Measurements from ENCODE around the gene ITGB8. TPM values are rescaled to one million over a fixed set of nuclear protein-coding genes. Genes with fewer than 3 reads are reported as not detected.

The ITGB8 gene
- total RNA-seq, 4 donors from 2014 or later = 30.7 to 65.5 (median 57.5) TPM

DNA sequence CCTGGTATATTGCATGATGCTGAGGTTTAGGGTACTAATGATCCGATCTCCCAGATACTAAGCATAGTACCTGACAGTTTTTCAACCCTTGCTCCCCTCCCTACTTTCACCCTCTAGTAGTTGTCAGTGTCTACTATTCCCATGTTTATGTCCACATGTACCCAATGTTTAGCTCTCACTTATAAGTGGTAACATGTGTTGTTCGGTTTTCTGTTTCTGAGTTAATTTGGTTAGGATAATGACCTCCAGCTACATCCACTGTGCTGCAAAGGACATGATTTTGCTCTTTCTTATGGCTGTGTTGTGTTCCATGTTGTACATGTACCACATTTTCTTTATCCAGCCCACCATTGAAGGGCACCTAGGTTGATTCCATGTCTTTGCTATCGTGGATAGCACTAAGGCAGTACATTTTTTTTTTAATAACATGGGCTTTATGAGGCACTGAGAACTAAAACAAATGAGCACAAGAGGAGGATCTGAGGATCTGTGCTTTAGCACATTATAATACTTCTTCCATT lies 28.1 kb downstream of the ITGB8 start:
- peaks cover 17% of the 10 kb centered on the region for H3K4me1 ChIP-seq
- H3K36me3 ChIP-seq = no peaks in the 10 kb centered on the region
- H3K4me3 ChIP-seq = no peak overlapping the region
- 87% methylated on average over 3 of the region's 3 CpGs for WGBS
- DNase-seq (ENCODE audit: low spot score in 2 of 2) = no peak
- H3K9me3 ChIP-seq = no peaks in the 10 kb centered on the region
- no peaks in the 10 kb centered on the region for H3K27me3 ChIP-seq
- H3K27ac ChIP-seq = no peak overlapping the region
- TF ChIP-seq EP300 (IDR thresholded peaks at IDR 0.05) (no peak), POLR2A (IDR thresholded peaks at IDR 0.05) (no peak), POLR2AphosphoS5 (IDR thresholded peaks at IDR 0.05) (no peak)
- TF ChIP-seq, protein P1, sequence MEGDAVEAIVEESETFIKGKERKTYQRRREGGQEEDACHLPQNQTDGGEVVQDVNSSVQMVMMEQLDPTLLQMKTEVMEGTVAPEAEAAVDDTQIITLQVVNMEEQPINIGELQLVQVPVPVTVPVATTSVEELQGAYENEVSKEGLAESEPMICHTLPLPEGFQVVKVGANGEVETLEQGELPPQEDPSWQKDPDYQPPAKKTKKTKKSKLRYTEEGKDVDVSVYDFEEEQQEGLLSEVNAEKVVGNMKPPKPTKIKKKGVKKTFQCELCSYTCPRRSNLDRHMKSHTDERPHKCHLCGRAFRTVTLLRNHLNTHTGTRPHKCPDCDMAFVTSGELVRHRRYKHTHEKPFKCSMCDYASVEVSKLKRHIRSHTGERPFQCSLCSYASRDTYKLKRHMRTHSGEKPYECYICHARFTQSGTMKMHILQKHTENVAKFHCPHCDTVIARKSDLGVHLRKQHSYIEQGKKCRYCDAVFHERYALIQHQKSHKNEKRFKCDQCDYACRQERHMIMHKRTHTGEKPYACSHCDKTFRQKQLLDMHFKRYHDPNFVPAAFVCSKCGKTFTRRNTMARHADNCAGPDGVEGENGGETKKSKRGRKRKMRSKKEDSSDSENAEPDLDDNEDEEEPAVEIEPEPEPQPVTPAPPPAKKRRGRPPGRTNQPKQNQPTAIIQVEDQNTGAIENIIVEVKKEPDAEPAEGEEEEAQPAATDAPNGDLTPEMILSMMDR (IDR thresholded peaks at IDR 0.05) = no peak

DNA sequence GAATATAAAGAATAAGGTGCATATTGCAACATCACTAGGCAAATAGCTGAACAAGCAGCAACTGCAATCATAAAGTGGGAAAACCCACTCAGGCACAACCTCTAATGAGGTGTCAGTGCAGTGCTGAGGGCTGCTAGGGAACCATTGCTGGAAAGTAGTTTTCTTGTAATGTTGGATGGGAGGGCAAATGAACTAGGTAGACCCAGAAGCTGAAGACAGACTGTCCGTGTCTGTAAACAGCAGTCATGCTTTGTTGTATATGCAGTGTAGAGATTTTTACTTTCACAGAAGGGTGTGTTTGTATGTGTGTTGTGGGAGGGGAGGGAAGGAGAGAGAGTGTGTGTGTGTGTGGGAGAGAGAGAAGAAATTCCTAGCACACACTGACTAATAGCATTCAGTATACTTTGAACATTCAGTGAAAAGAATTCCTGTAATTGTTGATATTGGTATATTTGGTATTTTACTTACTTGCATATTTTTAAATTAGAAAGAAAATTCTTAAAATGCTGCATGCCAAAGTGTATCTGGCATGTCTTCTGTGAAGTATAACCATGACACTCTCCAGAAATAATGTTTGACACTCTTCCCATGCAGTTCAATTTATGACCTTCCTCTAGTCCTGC lies 28.8 kb downstream of the ITGB8 start:
- H3K36me3 ChIP-seq = no peaks in the 10 kb centered on the region
- DNase-seq (ENCODE audit: low spot score in 2 of 2) = no peak
- H3K4me3 ChIP-seq = no peak overlapping the region
- no peak overlapping the region for H3K27ac ChIP-seq
- TF ChIP-seq, protein P1 (IDR thresholded peaks at IDR 0.05) = no peak
- TF ChIP-seq POLR2A (IDR thresholded peaks at IDR 0.05) (no peak), EP300 (IDR thresholded peaks at IDR 0.05) (no peak), POLR2AphosphoS5 (IDR thresholded peaks at IDR 0.05) (no peak)
- peaks cover 16% of the 10 kb centered on the region for H3K4me1 ChIP-seq
- WGBS = 43% methylated on average over 1 of the region's 1 CpG
- no peaks in the 10 kb centered on the region for H3K9me3 ChIP-seq
- no peaks in the 10 kb centered on the region for H3K27me3 ChIP-seq

DNA sequence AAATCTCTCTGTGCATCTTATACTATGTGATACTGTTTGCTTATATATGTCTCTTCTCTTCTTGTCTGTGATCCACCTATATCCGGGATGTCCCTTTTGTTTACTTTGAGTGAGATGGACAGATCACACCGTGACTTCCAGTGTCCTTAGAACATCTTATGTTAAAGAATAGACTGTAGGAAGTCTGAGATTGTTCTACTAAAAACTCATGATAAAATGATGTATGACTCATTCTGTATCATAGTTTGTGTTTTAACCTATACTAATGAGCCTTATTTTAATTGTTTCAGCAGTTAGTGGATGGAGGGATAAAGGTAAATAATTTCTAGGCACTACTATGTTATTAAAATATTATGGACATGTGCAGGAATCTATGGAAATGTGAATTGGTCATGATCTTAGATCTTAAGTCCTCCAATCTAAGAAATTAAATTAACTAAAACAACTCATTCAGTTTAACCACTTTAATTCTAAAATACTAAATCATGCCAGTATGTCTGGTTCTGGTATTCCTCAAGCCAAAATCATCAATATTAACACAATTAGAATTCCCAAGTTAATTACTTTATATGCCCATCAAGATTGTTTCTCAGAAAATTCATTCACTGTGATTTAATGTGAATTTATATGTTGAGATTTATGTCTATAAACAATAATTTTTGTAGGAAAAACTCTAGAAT lies 32.0 kb downstream of the ITGB8 start:
- H3K36me3 ChIP-seq = peaks cover 5% of the 10 kb centered on the region
- no peak for DNase-seq (ENCODE audit: low spot score in 2 of 2)
- WGBS = 86% methylated on average over 2 of the region's 2 CpGs
- H3K27me3 ChIP-seq = no peaks in the 10 kb centered on the region
- TF ChIP-seq POLR2A (IDR thresholded peaks at IDR 0.05) = no peak
- no peak for TF ChIP-seq EP300 (IDR thresholded peaks at IDR 0.05)
- TF ChIP-seq POLR2AphosphoS5 (IDR thresholded peaks at IDR 0.05) = no peak
- TF ChIP-seq, protein P1 (IDR thresholded peaks at IDR 0.05) = no peak
- peaks cover 16% of the 10 kb centered on the region for H3K4me1 ChIP-seq
- no peak overlapping the region for H3K4me3 ChIP-seq
- no peaks in the 10 kb centered on the region for H3K9me3 ChIP-seq
- no peak overlapping the region for H3K27ac ChIP-seq

DNA sequence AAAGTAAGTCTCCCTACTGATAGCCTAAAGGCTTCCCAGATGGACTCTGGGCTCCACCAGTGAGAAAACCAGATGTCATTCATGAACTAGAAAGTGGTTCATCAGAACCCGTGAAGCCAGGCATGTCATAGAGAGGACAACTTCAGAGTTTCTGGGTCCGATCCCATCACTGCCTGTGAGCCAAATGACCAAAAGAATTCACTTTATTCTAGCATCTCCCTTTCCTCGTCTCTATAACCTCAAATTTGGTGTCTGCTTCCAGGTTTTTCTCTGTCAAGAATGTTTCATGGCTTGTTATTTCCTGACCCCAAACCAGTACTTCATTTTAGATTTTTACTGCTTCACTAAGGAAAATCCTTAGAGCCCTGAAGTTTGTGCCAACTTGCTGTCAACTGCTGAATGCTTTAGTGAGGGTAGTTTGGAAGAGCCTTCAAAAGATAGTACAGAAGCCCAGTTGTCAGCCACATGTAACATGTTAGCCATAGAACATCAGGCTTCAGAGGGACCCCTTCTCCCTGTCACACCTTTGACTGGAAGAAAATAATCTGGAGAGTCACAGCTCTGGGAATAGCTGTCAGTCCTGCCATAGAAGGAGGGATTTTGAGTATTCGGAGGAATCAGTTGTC lies 34.0 kb downstream of the ITGB8 start:
- TF ChIP-seq, protein P1 (IDR thresholded peaks at IDR 0.05) = no peak
- TF ChIP-seq POLR2A (IDR thresholded peaks at IDR 0.05) = no peak
- TF ChIP-seq EP300 (IDR thresholded peaks at IDR 0.05) = no peak
- TF ChIP-seq POLR2AphosphoS5 (IDR thresholded peaks at IDR 0.05) = no peak
- Histone ChIP-seq H3K4me3 (no peak overlapping the region), H3K36me3 (peaks cover 11% of the 10 kb centered on the region), H3K9me3 (no peaks in the 10 kb centered on the region), H3K27me3 (no peaks in the 10 kb centered on the region), H3K27ac (no peak overlapping the region), H3K4me1 (peaks cover 9% of the 10 kb centered on the region)
- DNase-seq (ENCODE audit: low spot score in 2 of 2) = no peak
- WGBS = 64% methylated on average over 4 of the region's 4 CpGs

DNA sequence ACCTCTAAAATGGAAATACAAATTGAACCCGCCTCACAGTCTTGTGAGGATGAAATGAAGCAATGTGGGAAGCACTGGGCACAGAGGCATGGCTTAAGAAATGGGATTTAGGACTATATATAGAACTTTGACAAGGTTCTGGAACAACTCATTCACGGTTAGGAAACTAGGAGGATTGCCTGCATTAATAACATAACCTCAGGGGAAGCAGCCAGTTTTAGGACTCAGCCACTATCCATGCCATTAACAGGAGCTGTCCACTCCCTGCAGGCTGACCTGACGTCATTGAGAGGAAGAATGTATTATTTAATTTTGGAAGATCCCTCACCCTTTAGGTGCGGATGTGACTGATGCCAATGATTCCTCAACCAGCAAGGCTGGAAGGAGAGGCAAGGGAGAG lies 34.8 kb downstream of the ITGB8 start:
- Histone ChIP-seq H3K4me1 (peaks cover 8% of the 10 kb centered on the region), H3K27ac (no peak overlapping the region), H3K27me3 (no peaks in the 10 kb centered on the region), H3K4me3 (no peak overlapping the region), H3K9me3 (no peaks in the 10 kb centered on the region), H3K36me3 (peaks cover 11% of the 10 kb centered on the region)
- 47% methylated on average over 4 of the region's 4 CpGs for whole genome bisulfite sequencing
- no peak for DNase-seq (ENCODE audit: low spot score in 2 of 2)
- TF ChIP-seq, protein P1 (IDR thresholded peaks at IDR 0.05) = no peak
- TF ChIP-seq EP300 (IDR thresholded peaks at IDR 0.05) (no peak), POLR2AphosphoS5 (IDR thresholded peaks at IDR 0.05) (no peak), POLR2A (IDR thresholded peaks at IDR 0.05) (no peak)

Measured in suprapubic skin (tissue), 4 donors.